Measurements from ENCODE around the gene C22orf15.

C22orf15 gene

GRCh38 chr22:23756891-23757290 lies 5.9 kb upstream of the C22orf15 start:
- H3K27me3 ChIP-seq (ENCODE audit: insufficient read depth, poor library complexity, severe bottlenecking), result no peaks in the 10 kb centered on the region
- no peaks in the 10 kb centered on the region for H3K36me3 ChIP-seq (ENCODE audit: low read depth)
- H3K27ac ChIP-seq (ENCODE audit: poor library complexity, severe bottlenecking), result no peak overlapping the region
- ATAC-seq (ENCODE audit: low read depth) (no peak), DNase-seq (ENCODE audit: low spot score) (no peak)
- H3K9me3 ChIP-seq (ENCODE audit: severe bottlenecking), result no peaks in the 10 kb centered on the region
- no peak overlapping the region for H3K4me3 ChIP-seq (ENCODE audit: severe bottlenecking)
- TF ChIP-seq CTCF (IDR thresholded peaks at IDR 0.05; ENCODE audit: poor library complexity, severe bottlenecking), result no peak
- no peaks in the 10 kb centered on the region for H3K4me1 ChIP-seq (ENCODE audit: insufficient read depth, poor library complexity, severe bottlenecking)

GRCh38 chr22:23759566-23759965 lies 3.2 kb upstream of the C22orf15 start:
- H3K9me3 ChIP-seq (ENCODE audit: severe bottlenecking), result no peaks in the 10 kb centered on the region
- TF ChIP-seq CTCF (IDR thresholded peaks at IDR 0.05; ENCODE audit: poor library complexity, severe bottlenecking), result no peak
- H3K4me3 ChIP-seq (ENCODE audit: severe bottlenecking), result no peak overlapping the region
- no peaks in the 10 kb centered on the region for H3K27me3 ChIP-seq (ENCODE audit: insufficient read depth, poor library complexity, severe bottlenecking)
- DNase-seq (ENCODE audit: low spot score) (no peak), ATAC-seq (ENCODE audit: low read depth) (no peak)
- H3K27ac ChIP-seq (ENCODE audit: poor library complexity, severe bottlenecking), result no peak overlapping the region
- no peaks in the 10 kb centered on the region for H3K36me3 ChIP-seq (ENCODE audit: low read depth)
- H3K4me1 ChIP-seq (ENCODE audit: insufficient read depth, poor library complexity, severe bottlenecking), result no peaks in the 10 kb centered on the region

GRCh38 chr22:23760056-23760455 lies 2.7 kb upstream of the C22orf15 start:
- no peaks in the 10 kb centered on the region for H3K4me1 ChIP-seq (ENCODE audit: insufficient read depth, poor library complexity, severe bottlenecking)
- no peaks in the 10 kb centered on the region for H3K9me3 ChIP-seq (ENCODE audit: severe bottlenecking)
- no peak overlapping the region for H3K4me3 ChIP-seq (ENCODE audit: severe bottlenecking)
- no peak overlapping the region for H3K27ac ChIP-seq (ENCODE audit: poor library complexity, severe bottlenecking)
- ATAC-seq (ENCODE audit: low read depth), result no peak
- no peak for TF ChIP-seq CTCF (IDR thresholded peaks at IDR 0.05; ENCODE audit: poor library complexity, severe bottlenecking)
- no peaks in the 10 kb centered on the region for H3K36me3 ChIP-seq (ENCODE audit: low read depth)
- H3K27me3 ChIP-seq (ENCODE audit: insufficient read depth, poor library complexity, severe bottlenecking), result no peaks in the 10 kb centered on the region
- DNase-seq (ENCODE audit: low spot score), result no peak

GRCh38 chr22:23763579-23763945 lies 772 bp downstream of the C22orf15 start:
- Histone ChIP-seq H3K4me1 (ENCODE audit: insufficient read depth, poor library complexity, severe bottlenecking) (no peaks in the 10 kb centered on the region), H3K4me3 (ENCODE audit: severe bottlenecking) (no peak overlapping the region), H3K27ac (ENCODE audit: poor library complexity, severe bottlenecking) (no peak overlapping the region)

GRCh38 chr22:23763954-23764353 lies 1.2 kb downstream of the C22orf15 start:
- TF ChIP-seq CTCF (IDR thresholded peaks at IDR 0.05; ENCODE audit: poor library complexity, severe bottlenecking), result no peak
- Histone ChIP-seq H3K4me3 (ENCODE audit: severe bottlenecking) (no peak overlapping the region), H3K27me3 (ENCODE audit: insufficient read depth, poor library complexity, severe bottlenecking) (no peaks in the 10 kb centered on the region), H3K36me3 (ENCODE audit: low read depth) (no peaks in the 10 kb centered on the region), H3K27ac (ENCODE audit: poor library complexity, severe bottlenecking) (no peak overlapping the region), H3K9me3 (ENCODE audit: severe bottlenecking) (no peaks in the 10 kb centered on the region), H3K4me1 (ENCODE audit: insufficient read depth, poor library complexity, severe bottlenecking) (no peaks in the 10 kb centered on the region)
- ATAC-seq (ENCODE audit: low read depth) (no peak), DNase-seq (ENCODE audit: low spot score) (no peak)

More at GRCh38 chr22:23763579-23763945, 772 bp downstream of the C22orf15 start:
- Histone ChIP-seq H3K27me3 (ENCODE audit: insufficient read depth, poor library complexity, severe bottlenecking) (no peaks in the 10 kb centered on the region), H3K9me3 (ENCODE audit: severe bottlenecking) (no peaks in the 10 kb centered on the region), H3K36me3 (ENCODE audit: low read depth) (no peaks in the 10 kb centered on the region)
- ATAC-seq (ENCODE audit: low read depth), result no peak
- DNase-seq (ENCODE audit: low spot score), result no peak
- TF ChIP-seq CTCF (IDR thresholded peaks at IDR 0.05; ENCODE audit: poor library complexity, severe bottlenecking), result no peak
